NCI-H2171 (cell line): ENCODE measurements around the gene NLRP9.

ENCODE experiments used
- DNase-seq: peaks from one replicate; lab custom pipeline; 2025; lab: John Stamatoyannopoulos, UW

The NLRP9 gene

DNA sequence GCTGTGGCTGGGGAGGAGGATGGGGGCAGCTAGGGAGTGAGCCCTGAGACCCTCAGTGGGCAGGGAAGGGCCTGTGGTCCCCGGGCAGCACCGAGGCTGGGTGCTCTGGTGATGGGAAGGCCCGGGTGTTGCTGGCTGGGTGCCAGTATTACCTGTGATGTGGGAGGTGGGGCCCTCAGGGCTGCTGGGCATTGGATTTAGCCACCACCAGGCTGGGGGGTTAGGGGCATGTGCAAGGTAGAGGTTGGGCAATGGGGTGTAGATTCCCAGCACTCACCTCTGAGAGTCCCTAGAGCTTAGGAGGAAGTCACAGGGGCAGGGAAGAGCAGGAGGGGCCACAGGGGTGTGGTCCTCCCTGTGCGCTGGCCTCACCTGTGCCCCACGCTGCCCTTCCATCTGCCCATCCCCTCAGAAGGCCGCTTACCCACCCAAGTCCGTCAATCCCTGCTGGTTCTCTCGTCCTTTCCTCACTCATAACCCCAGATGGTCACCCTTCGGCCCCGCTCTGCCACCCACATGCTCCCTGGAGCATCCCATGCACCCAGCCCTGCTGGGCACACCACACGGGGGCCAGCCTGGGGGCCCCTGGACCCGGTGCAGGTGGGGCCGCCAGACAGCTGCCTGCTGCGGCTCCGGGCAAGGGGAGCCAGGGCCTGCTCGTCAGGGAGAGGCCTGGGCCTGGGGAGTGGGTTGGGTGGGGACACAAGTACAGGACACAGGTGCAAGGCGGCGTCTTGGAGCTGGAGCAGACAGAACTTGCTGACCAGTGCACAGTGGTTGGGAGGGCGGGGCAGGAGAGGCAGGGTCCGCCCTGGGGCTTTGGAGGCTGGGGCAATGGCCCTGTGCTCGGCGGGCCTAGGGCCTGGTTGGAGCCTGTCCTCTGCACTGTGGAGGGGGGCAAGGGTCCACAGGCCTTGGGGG, 50.7 kb downstream of the NLRP9 start:
- DNase-seq: no peak

- no peak for DNase-seq
Measured at GRCh38 chr19:55686311-55687050, 51.7 kb downstream of the NLRP9 start.

DNA sequence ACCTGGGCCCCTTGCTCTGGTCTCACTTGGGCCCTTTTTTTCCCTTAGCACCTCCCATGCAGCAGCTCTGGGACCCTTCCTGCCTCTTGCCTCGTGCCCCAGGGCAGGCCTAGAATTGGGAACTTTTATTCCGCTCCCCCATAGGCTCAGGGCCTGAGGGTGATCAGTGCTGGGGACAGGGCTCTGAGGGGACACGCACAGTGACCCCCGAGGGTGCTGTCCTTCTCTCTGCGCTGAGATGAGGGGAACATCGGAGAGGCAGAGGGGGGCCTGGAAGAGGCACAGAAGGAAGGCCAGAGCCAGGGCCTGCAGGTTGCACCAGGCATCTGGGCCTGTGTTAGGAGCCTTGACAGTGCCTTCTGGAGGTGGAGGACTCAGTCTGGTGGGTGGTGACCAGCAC, 52.4 kb downstream of the NLRP9 start:
- no peak for DNase-seq

DNA sequence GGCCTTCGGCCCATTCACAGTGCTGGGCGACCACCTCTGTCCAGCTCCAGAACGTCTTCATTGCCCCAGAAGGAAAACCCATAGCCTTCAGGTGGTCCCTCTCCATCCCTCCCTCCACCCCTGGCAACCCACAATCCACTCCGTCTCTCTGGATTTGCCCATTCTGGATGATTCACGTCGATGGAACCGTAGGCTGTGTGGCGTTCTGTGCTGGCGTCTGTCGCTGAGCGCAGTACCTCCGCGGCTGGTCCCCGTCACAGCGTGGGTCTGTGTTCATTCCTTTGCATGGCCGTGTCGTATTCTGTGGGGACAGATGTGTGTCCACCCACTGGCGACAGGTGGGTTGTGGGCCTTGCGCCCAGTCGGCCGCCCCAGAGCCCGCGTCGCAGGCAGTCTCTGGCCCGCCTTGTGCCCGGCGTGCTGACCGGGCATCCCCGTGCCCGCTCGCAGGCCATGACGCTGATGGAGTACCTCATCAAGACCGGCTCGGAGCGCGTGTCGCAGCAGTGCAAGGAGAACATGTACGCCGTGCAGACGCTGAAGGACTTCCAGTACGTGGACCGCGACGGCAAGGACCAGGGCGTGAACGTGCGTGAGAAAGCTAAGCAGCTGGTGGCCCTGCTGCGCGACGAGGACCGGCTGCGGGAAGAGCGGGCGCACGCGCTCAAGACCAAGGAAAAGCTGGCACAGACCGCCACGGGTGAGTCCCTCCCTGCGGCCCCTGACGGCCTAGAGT, 53.1 kb downstream of the NLRP9 start:
- DNase-seq: no peak

- no peak for DNase-seq
Measured at GRCh38 chr19:55683449-55684261, 54.5 kb downstream of the NLRP9 start.

- DNase-seq: no peak
Measured at GRCh38 chr19:55681131-55682092, 56.8 kb downstream of the NLRP9 start.

DNA sequence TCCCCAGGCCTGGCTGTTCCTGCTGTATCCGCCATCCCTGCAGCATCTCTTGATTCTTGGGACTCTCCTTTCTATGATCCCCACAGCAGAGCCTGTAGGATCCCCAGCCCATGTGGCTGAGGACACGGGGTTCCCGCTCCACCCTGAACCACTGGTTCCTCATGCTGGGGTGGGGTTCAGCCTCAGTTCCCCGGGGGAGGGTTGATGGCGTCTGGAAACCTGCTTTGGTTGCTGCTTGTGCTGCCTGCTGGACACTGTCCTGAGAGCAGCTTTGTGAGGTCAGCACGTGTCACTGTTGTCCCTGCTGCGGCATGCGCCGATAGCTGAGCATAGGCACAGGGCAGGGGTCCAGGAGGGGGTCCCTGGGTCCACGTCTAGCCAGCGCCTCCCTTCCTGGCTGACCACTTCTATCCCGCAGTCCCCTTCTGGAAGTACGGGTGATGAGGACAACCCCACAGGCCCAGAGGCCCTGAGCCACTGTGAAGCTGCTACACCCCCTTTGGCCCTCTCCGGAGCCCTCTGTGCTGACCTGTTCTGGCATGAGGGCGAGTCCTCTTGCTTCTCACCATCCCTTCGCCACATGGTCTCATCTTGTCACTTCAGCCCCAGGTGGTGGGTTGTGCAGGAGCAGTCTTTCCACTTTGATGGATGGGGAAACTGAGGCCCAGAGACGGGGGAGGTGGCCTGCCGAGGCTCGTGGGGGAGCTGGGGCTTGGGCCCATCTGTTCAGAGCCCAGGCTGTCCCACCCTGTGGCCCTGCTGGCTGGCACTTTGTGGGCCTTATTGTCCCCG, 57.7 kb downstream of the NLRP9 start:
- no peak for DNase-seq

GRCh38 chr19:55679343-55680257, 58.6 kb downstream of the NLRP9 start:
- DNase-seq: no peak

DNA sequence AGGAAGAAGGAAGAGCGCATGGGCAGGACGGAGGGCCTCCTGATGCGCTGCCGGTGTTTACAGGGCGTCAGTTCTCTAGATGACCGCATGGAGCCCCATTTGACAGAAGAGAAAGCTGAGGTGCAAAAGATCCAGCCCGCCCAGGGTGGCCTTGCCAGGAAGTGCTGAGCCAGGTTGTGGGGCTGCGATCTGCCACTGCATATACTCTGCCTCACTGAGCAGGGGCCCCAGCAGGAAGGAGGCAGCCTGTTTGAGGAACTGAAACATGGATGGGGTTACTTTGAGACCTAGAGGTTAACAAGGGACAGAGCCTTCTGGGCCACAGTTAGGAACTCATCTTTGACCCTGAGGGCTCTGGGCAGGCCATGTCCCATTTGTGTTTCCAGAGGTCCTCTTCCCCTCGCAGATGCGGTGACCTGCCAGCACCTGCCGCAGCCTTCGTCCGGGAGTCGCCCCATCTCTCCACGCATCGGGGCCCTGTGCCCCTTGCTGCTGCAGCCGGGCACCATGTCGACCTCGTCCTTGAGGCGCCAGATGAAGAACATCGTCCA, 60.0 kb downstream of the NLRP9 start:
- no peak for DNase-seq

GRCh38 chr19:55677572-55678028, 60.6 kb downstream of the NLRP9 start:
- no peak for DNase-seq

GRCh38 chr19:55676889-55677505, 61.2 kb downstream of the NLRP9 start:
- DNase-seq: no peak

DNA sequence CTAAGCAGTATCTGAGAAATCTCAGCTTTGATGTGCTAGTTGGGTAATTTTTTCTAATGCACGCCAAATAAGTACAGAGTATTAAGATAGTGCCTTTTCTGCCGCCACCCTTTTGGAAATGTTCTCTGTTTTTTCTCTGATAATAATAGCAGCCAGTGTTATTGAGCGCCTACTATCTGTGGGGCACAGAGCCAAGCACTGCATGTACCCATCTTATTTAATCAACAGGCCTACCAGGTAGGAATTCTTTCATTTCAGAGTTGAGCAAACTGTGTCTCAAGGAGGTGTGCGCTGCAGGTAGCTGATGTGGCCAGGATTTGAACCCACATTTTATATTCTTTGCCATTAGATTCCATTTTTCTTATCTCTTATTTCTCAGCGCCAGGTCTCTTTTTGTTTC, 61.8 kb downstream of the NLRP9 start:
- no peak for DNase-seq

DNA sequence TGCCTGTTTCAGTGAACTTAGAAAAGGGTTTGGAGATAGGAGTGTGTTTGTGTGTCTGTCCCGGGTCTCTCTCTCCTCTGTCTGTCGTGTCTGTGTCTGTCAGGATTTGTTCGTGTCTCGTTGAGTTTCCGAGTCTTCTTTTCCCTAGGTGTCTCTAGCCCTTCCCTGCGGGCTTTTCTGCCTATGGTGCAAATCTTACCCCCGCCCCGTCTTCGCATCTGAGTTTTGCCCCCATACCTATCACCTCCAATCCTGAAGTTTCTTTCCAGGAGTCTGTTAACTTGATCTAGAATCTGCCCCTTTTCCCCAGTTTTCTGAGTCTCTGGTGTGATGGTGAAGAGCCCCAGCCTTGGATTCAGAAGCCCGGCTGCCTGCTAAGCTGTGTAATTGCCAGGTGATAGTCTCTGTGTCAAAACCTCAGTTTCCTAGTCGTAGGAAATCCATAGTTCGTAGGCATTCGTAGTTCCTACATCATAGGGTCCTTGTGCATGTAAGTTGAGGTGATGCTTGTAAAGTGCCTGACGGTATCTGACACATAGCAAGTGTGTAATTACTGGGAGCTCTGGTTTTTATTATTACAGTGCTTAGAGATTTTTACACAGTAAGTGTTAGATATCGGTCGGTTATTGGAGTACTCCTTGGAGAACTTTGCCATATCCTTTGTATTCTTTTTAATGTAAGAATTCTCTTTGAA, 62.4 kb downstream of the NLRP9 start:
- DNase-seq: no peak

DNA sequence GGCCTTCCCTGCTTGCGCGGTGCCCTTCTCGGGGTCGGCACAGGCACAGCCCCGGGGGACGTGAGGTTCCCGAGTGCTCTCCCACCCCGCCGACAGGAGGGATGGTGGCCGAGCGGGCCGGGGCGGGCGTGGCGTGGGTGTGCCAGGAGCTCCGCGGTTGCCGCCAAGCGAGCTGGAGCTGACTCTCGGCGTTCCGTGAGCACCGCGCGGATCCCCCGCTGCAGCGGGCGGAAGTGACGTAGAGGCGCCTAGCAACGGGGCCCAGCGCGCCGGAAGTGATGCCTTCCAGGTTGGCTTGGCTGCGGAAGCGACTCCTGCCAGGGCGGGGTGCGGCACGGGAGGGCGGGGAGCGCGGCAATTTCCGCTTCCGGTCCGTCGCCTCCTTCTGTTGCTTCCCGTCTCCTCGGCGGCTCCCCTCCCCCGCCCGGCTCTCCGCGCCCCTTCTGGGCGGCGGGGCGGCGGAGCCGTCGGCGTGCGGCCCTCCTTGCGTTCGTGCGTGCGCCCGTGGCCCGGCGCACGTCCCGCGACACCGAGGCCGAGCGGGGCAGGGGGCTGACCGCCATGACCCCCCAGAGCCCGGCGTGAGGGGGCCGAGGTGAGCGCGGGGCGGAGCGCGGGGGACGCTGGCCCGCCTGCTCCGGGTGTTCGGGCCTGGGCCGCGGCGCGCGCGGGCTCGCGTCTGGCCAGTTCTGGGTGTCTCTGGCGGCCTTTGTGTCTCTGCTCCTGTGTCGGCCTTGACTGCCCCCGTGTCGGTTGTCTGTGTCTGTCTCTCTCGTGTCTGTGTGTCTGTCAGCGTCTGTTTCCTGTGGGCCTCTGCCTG, 63.2 kb downstream of the NLRP9 start, which contains the start of gene EPN1:
EPN1 (plus strand) TSS at position 386 of the 820 bp plus-strand sequence. CDS start 3,402 bp downstream, outside the sequence.
- DNase-seq: peak; percentile 97

DNA sequence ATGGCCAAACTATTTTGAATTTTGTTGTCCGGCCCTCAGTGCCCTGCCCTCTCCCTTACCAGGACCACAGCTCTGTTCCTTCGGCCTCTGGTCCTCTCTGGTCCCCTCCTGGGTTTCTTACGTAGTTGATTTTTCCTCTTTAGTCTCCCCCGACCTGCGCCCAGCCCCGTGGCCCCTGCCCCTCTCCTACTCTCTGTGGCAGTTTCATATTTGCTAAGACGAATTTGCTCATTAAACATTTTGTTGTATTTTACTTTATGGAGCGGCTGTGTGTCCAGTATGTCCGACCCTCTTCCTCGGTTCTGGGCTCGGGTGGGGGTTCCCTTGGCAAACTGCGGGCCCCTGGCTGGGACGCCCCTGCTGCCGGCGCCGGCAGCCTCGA, 63.8 kb downstream of the NLRP9 start:
- DNase-seq: no peak

DNA sequence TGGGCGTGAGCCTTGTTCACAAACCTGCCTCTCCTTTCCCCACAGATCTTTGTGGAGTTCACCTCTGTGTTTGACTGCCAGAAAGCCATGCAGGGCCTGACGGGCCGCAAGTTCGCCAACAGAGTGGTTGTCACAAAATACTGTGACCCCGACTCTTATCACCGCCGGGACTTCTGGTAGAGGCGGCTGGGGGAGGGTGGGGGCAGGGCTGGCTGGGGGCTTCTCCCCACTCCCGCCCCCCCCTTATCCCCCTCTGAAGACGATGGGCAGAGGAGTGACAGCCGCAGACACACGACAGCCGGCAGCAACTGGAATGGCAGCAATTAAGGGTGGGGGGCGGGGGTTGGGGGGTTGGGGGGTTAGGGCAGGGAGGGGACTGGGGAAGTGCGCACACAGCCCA, 64.3 kb downstream of the NLRP9 start:
- DNase-seq: no peak
